Measurements from ENCODE around the gene RHOC.
"Not testable (repeated sequence)": the region's sequence is repeated elsewhere in the genome, so short reads cannot be mapped to it uniquely, and the experiment has no call there.

Gene RHOC

DNA sequence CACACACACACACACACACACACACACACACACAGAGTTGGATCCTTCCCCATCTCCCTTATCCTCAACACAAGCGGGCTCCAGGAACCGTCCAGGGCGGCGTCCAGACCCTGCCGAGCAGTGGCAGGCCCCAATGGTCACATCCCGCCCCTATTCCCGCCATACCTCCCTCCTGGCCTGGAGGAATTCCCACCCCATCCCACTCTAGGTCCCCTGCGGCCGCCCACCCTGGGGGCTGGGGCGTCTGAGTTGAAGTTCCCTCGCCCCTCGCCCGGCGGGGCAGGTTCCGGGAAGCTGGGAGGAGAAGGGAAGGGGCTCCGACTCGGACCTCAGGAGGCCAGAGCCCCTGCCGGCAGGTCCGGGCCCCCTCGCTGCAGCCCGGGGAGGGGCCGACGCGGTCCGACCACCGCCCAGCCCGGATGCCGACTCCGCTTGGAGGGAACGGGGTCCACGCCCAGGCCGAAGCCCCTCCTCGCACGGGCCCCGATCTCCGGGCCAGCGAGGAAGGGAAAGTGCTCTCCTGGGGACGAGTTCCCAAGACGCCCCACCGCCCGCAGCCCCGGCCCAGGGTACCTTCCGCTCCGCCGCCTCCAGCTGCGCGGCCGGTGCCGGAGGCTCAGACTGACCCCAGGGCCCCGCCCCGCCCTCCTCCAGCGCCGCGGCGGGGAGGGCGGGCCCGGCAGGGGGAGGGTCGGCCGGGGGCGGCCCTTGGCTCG is at the start of gene RHOC:
RHOC (minus strand) TSS at position 623 of the 716 bp plus-strand sequence. CDS start 3,328 bp downstream, outside the sequence.
- DNase-seq = no peak

GRCh38 chr1:112754116-112754628 is 47.2 kb upstream of the RHOC start:
- DNase-seq = no peak

DNA sequence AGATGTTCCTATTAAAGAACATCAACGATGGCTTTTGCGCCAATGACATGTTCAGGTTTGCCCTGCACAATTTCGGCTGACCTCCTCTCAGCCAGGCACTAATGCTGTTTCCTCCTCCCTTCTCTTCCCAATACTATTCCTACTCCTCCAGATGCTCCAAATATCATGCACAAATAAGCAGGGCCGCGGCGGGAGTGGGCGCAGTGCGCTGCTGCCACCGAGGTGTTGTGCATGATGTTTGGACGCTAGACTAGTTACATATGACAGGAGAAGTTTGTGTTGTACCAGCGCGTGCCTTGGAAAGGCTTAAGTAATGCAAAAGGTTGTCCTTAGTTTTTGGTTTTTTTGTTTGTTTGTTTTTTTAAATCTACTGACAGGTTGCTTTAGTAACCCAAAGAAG is 41.5 kb upstream of the RHOC start:
- no peak for DNase-seq

- no peak for DNase-seq
Measured at GRCh38 chr1:112744009-112744578, 37.2 kb upstream of the RHOC start.

- no peak for DNase-seq
Measured at GRCh38 chr1:112743174-112744008, 36.5 kb upstream of the RHOC start.

DNA sequence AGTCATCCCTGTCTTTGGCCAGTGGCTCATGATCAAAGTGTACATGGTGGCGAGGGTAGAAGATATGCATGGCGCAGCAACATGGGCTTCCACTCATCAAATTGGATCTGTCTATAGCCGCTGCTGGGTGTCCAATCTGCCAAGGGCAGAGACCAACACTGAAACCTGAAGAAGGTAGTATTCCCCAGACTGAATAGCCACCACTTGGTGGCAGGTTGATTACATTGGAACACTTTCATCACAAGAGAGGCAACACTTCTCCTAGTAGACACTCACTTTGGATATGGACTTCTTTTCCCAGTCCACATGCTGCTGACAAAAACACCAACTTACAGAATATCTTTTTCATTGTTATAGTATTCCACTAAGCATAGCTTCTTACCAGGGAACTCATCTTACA is 30.6 kb upstream of the RHOC start:
- DNase-seq = no peak

DNA sequence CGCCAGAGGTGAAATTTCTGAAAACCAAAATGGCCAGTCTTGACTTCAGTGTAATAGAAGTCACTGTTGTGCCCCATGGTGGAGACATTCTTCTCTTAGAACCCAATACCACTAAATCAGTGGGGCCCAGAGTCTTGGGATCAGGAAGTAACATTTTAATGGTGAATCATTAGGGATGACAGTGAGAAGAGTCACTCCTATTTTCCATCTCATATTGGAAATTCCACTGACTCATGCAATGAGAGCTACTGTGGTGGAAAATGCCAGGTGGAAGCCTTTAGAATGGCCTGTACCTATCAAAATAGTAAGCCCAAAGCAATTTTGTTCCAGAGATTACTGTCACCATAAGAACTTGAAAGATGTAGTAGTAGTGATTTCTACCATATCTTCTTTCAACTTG is 28.8 kb upstream of the RHOC start:
- DNase-seq = no peak

DNA sequence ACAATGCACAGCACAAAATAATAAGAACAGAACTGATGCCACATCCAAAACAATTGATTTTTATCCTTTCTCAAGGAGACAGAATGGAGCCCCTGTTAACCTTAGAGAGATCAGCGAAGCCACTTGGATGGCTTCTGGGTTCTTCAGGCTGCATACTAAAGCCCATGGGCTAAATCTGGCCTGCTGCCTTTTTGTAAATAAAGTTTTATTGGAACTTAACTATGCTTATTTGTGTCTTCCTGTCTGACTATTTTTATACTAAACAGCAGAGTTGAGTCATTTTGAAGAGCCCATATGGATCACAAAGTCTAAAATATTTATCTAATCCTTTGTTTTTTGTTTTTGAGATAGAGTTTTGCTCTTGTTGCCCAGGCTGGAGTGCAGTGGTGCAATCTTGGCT is 24.5 kb upstream of the RHOC start:
- DNase-seq = no peak

DNA sequence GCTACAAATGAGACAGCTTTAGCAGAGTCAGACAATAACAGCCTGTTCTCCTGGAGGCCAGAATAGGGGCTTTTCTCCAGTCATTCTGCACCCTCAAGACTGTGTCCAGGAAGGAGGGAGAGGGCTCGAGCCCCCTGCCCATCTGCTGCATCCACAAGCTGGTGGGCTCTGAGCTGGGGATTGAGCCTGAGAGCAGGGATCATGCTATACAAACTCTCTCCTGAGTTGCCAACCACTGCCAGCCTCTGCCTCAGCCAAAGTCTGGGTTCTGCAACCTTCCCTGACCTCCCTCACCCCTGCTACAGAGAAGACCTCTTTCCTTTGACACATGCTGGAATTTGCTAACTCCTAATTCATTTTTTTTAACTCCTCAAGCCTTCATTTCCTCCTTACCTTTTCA is 23.0 kb upstream of the RHOC start:
- DNase-seq = no peak

DNA sequence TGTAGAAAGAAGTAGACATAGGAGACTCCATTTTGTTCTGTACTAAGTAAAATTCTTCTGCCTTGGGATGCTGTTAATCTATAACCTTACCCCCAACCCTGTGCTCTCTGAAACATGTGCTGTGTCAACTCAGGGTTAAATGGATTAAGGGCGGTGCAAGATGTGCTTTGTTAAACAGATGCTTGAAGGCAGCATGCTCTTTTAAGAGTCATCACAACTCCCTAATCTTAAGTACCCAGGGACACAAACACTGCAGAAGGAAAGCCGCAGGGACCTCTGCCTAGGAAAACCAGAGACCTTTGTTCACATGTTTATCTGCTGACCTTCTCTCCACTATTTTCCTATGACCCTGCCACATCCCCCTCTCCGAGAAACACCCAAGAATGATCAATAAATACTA is 22.1 kb upstream of the RHOC start:
- not testable (repeated sequence) for DNase-seq

DNA sequence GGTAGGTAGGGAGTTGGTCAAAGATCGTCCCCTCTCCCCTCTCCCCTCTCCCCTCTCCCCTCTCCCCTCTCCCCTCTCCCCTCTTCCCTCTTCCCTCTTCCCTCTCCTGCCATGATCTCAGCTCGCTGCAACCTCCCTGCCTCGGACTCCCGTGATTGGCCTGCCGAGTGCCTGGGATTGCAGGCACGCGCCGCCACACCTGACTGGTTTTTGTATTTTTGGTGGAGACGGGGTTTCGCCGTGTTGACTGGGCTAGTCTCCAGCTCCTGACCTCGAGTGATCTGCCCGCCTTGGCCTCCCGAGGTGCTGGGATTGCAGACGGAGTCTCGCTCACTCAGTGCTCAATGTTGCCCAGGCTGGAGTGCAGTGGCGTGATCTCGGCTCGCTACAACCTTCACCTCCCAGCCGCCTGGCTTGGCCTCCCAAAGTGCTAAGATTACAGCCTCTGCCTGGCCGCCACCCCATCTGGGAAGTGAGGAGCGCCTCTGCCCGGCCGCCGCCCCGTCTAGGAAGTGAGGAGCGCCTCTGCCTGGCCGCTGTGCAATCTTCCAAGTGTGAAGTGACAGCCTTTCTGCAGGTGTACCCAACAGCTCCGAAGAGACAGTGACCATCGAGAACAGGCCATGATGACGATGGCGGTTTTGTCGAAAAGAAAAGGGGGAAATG is 21.5 kb upstream of the RHOC start:
- DNase-seq = not testable (repeated sequence)

GRCh38 chr1:112727716-112728115 is 20.8 kb upstream of the RHOC start:
- no peak for DNase-seq

DNA sequence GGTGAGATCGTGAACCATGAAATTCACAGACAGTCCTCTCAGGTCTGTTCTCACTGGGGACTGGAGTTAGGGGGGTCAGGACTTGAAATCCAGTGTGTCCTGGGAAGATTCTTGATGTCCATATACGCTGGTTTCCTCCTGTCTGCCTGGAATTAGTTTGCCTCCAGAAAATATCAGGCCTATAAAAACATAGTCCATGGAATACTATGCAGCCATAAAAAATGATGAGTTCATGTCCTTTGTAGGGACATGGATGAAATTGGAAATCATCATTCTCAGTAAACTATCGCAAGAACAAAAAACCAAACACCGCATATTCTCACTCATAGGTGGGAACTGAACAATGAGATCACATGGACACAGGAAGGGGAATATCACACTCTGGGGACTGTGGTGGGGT is 17.3 kb upstream of the RHOC start:
- DNase-seq = not testable (repeated sequence)

DNA sequence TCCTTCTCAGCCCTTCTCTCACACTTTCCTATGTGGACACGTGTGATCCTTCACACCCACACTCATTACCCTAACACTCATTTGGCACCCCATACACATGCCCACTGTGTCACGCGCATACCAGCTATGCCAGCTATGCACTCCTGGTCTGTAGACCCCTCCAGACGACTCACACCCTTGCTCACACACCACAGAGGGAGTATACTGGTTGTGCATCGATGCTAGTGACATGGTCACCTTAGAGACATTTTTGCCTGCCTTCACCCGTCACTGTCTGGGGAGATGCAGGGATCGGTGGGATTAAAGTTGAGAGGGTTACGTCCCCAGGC is 16.5 kb upstream of the RHOC start:
- no peak for DNase-seq

DNA sequence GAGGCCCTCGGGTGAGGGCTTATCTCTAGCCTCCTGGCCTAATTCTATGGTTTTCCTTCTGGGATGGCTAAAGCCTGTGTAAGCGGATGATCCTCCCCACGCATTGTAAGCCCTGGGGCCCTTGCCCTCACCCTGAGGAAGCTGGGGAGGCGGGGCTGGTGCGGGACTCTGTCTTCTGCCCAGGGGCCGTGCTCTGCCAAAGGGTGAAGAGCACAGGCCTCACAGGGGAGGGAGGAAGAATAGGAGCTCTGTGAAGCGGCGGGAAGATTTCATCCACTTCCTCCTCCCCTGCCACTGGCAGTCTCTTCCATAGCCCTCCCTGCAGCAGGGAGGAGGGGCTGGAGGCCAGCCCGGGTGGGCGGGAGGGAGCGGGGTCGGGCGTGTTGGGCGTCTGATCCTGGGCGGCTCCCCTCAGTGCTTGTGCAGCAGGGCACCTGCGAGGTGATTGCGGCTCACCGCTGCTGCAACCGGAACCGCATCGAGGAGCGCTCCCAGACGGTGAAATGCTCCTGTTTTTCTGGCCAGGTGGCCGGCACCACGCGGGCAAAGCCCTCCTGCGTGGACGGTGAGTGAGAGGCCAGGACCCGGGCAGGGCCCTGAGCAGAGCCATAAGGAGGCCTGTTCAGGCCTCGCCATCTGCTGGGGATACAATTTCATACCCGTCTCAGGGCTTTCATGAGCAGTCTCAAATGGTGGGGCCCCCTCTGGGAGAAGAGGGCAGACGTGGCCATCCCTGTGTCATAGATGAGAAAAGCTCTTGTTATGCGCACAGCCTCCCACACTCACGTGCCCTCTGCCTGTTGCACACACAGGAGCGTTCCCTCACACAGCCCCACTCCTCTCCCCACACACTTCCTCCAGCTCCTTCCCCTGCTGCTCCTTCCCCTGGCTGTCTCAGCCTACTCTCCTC is 15.9 kb upstream of the RHOC start:
- DNase-seq = no peak

- no peak for DNase-seq
Measured at GRCh38 chr1:112721966-112722524, 15.1 kb upstream of the RHOC start.

GRCh38 chr1:112721294-112721693 is 14.4 kb upstream of the RHOC start:
- not testable (repeated sequence) for DNase-seq

DNA sequence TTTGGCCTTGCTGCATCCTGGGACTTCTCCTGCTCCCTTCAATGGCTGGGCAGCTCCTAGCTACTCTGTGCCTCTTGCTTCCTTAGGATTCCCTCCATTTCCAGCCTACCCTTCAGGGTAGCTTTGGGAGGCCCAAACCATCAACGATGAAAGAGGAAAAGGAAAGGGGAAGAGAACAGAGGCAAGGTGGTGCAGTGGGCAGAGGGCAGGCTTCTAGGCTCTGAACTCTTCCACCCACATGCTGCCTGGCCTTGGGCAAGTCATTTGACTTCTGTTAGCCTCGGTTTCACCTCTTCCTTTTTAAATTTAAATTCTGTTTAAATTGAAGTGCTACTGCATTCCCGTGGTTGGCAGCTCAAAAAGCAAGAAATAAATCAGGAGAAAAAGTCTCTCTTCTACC is 13.9 kb upstream of the RHOC start:
- DNase-seq = no peak

DNA sequence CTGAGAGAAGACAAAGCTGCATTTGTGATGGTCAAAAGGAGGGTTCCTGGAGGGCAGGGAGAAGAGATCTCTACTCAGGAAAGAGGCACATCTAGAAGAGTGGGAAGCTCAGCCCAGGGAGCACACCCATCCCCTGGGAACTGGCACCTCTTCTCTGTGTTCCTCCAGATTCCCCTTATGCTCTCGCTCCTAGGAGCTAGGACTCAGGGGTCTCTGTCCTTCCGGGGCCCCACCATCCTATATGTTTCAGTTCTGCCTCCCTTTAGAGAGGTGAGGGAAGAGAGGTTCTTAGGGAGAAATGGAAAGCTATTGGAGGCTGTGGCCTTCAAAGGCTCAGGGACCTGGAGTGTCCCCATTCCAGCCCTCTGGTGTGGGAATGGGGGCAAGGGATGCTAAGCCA is 12.8 kb upstream of the RHOC start:
- DNase-seq = no peak

- DNase-seq = peak; percentile 60
Measured at GRCh38 chr1:112718691-112719418, 11.9 kb upstream of the RHOC start.

- DNase-seq = no peak
Measured at GRCh38 chr1:112717263-112717873, 10.4 kb upstream of the RHOC start.

All from activated effector memory CD4-positive, alpha-beta T cell treated with Interleukin-2 at 50 U/mL for 16 hours (primary cell).